Lung (tissue), 12 donors: ENCODE results near the gene DEPP1. TPM values are rescaled to one million over a fixed set of nuclear protein-coding genes. Genes with fewer than 3 reads are reported as not detected.
A peak's percentile ranks its signal among the peaks of the same experiment; 100 is the strongest.

Experiments
- ATAC-seq: fragments of 200-7000 bp; cut with Tn5 transposase; one replicate; pipeline ENCODE4 v1.9.1; 2020; ENCODE audit warnings: moderate number of reproducible peaks; ENCODE audit not compliant: insufficient read depth, low FRiP score
- DNase-seq, 3 donors: peaks; one replicate each; pipeline ENCODE4 v3.0.0-alpha.2; 2013 to 2017
- H3K27ac ChIP-seq, 2 donors: one replicate each; pipeline ENCODE4 v1.5.1; 2013; ENCODE audit warnings: mild to moderate bottlenecking in 2 of 2, moderate library complexity in 2 of 2, control low read depth in 1 of 2, inconsistent platforms in 1 of 2, low read depth in 1 of 2, low read length in 1 of 2
- H3K27me3 ChIP-seq, 3 donors: one replicate each; pipeline ENCODE4 v1.5.1; 2013; ENCODE audit warnings: low read length in 2 of 3; ENCODE audit not compliant: control insufficient read depth in 3 of 3, insufficient read depth in 3 of 3
- H3K36me3 ChIP-seq, 4 donors: one replicate each; pipeline ENCODE4 v1.5.1; 2013; ENCODE audit warnings: low read length in 4 of 4, mild to moderate bottlenecking in 1 of 4, moderate library complexity in 1 of 4; ENCODE audit not compliant: control insufficient read depth in 4 of 4, insufficient read depth in 4 of 4
- H3K4me1 ChIP-seq, 5 donors: one replicate each; pipeline ENCODE4 v1.5.1; 2013; ENCODE audit warnings: low read length in 5 of 5, mild to moderate bottlenecking in 2 of 5, moderate library complexity in 1 of 5; ENCODE audit not compliant: control insufficient read depth in 5 of 5, insufficient read depth in 5 of 5
- H3K4me3 ChIP-seq: one replicate; pipeline ENCODE4 v1.5.1; 2013; ENCODE audit warnings: mild to moderate bottlenecking, control low read depth, moderate library complexity
- H3K9ac ChIP-seq, 2 donors: one replicate each; pipeline ENCODE4 v1.5.1; 2013; ENCODE audit warnings: low read length in 2 of 2, control low read depth in 1 of 2; ENCODE audit not compliant: insufficient read depth in 1 of 2
- H3K9me3 ChIP-seq, 4 donors: one replicate each; pipeline ENCODE4 v1.5.1; 2013; ENCODE audit warnings: low read length in 3 of 4, mild to moderate bottlenecking in 1 of 4, moderate library complexity in 1 of 4; ENCODE audit not compliant: control insufficient read depth in 4 of 4, insufficient read depth in 3 of 4
- WGBS, 2 donors: extraction: QIAGEN DNeasy Blood & Tissue Kit; methylation state at CpG; one replicate each; pipeline ENCODE4 v1.1.7; 2013; 5-methylcytosine and 5-hydroxymethylcytosine counted together
- polyA plus RNA-seq, 2 donors: library from polyadenylated mRNA; stranded (reverse); fragments of 200-250 nt; gene quantifications; one replicate each; pipeline ENCODE4 v1.2.1, GENCODE V29; 2013
- total RNA-seq, 2 donors: library from RNA; depleted of rRNA in 1 of 2; stranded (reverse); fragments of >200 nt in 1 of 2; gene quantifications; one replicate each; pipeline ENCODE4 v1.2.1, GENCODE V29; 2014 to 2021
- TF ChIP-seq, protein P1 (sequence below): IDR thresholded peaks from 2 replicates; pipeline ENCODE4 v1.5.1; 2012; ENCODE audit warnings: mild to moderate bottlenecking; ENCODE audit errors: control extremely low read depth, extremely low read depth
- donor health status: control.
- donor health status: control.
- donor health status: Bipolar disorder and iron deficiency.
- donor health status: healthy.
- donor health status: DM: yes; HTN: yes; CAD: no.

The DEPP1 gene
- total and polyA plus RNA-seq, 4 donors: 37.0 to 149 (median 70.1) TPM

DNA sequence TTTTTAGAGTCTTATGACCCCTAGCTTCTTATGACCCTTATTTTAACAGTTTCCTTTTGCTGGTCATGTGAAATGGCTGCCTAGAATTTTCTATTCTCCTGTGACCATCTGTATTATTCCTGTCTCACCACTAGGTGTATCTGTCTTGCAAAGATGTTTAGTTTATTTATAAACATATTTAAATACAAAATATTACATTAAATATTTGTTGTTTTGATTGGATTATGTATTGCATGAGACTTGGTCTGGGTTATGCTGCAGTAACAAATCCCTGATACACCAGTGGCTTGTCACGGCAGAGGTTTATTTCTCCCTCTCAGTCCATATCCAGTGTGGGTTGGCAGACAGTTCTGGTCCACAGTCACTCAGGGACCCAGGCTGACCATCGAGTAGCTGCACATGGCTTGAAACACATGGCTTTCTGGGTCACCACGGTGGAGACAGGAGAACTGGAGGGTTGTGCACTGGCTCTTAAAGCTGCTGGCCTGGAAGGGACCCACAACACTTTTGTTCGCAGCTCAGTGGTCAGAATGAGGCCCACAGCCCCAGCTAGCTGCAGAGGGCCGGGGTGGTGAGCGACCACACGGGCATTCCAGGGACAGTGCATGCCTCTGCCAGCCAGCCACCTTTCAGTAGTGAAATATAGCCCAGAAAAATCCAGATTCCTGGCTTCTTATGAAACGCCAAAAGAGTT, 11.6 kb downstream of the DEPP1 start:
- H3K9me3 ChIP-seq: peaks cover 0 to 2% (median 0%) of the 10 kb centered on the region in 4 donors
- no peak overlapping the region for H3K9ac ChIP-seq
- TF ChIP-seq, protein P1, sequence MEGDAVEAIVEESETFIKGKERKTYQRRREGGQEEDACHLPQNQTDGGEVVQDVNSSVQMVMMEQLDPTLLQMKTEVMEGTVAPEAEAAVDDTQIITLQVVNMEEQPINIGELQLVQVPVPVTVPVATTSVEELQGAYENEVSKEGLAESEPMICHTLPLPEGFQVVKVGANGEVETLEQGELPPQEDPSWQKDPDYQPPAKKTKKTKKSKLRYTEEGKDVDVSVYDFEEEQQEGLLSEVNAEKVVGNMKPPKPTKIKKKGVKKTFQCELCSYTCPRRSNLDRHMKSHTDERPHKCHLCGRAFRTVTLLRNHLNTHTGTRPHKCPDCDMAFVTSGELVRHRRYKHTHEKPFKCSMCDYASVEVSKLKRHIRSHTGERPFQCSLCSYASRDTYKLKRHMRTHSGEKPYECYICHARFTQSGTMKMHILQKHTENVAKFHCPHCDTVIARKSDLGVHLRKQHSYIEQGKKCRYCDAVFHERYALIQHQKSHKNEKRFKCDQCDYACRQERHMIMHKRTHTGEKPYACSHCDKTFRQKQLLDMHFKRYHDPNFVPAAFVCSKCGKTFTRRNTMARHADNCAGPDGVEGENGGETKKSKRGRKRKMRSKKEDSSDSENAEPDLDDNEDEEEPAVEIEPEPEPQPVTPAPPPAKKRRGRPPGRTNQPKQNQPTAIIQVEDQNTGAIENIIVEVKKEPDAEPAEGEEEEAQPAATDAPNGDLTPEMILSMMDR: no peak
- H3K27ac ChIP-seq: peak overlapping the region; percentile 37 to 99
- H3K4me3 ChIP-seq: no peak overlapping the region
- no peaks in the 10 kb centered on the region for H3K27me3 ChIP-seq
- peaks cover 0 to 21% (median 0%) of the 10 kb centered on the region in 4 donors for H3K36me3 ChIP-seq
- peaks cover 14 to 34% (median 27%) of the 10 kb centered on the region in 5 donors for H3K4me1 ChIP-seq
- DNase-seq (no peak), ATAC-seq (no peak)
- WGBS, 2 donors: 87 to 91% methylated on average over 8 of the region's 8 CpGs

DNA sequence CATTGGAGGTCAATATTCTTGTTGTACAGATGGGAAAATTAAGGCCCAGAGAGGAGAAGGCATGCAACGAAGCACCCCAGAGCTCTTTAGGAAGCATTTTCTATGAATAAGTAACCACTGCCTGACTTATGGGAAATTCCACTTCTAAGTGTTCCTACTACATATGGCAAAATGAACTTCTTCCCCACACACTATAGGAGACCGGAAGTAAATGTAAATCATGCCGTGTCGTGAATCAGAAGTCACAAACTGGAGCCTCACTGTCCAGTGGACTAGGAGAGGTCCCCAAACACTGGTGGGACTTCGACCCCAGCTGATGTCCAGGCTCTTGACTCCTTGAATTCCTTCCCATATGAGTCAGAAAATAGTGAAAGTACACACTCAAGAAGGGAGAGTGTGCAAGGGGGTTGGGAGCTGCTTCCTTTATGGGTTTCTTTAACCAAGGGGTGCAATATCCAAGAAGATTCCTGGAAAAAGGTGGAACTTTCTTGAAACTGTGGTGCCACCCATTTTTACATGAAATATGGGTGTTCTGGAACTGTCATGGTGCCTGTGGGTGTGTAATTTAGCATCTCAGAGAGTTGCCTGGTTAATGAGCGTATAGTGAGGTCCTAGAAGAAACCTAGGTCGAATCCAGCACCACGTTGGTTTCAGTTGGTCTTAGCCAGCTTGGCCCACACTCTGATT, 12.3 kb downstream of the DEPP1 start:
- 59 to 60% methylated on average over 8 of the region's 8 CpGs for WGBS, 2 donors
- ATAC-seq (no peak), DNase-seq (no peak)

DNA sequence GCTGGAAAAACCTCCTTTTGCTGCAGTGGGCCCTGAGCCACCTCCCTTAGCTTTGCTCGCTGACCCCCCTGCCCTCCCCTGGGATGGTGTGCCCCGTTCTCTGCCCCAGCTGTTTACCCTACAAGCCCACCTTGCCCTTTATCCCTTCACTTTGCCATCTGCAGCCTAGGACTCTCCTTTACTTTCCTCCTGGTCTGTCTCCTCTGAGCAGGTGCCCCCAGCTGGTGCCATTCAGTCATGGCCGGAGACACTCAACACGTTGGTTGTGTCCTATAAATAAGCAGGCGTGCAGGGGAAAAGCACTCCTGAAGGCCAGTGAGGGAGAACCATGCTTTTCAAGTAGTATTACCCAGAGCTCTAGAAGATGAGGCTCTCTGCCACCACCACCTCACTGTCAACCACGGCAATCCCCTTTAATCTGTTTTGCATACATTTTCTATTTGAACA, 12.9 kb downstream of the DEPP1 start:
- Histone ChIP-seq H3K27ac (peak overlapping the region; percentile 34 to 99), H3K36me3 (peaks cover 0 to 9% (median 0%) of the 10 kb centered on the region in 4 donors), H3K4me1 (peaks cover 14 to 30% (median 27%) of the 10 kb centered on the region in 5 donors), H3K27me3 (no peaks in the 10 kb centered on the region), H3K4me3 (no peak overlapping the region), H3K9me3 (peaks cover 0 to 2% (median 0%) of the 10 kb centered on the region in 4 donors), H3K9ac (no peak overlapping the region)
- no peak for DNase-seq
- ATAC-seq: no peak
- 82 to 87% methylated on average over 6 of the region's 6 CpGs for WGBS, 2 donors
- TF ChIP-seq, protein P1: no peak

More for the DNA sequence above, 12.3 kb downstream of the DEPP1 start:
- Histone ChIP-seq H3K27ac (peak overlapping the region; percentile 44 to 99), H3K36me3 (peaks cover 0 to 14% (median 0%) of the 10 kb centered on the region in 4 donors), H3K27me3 (no peaks in the 10 kb centered on the region), H3K4me3 (no peak overlapping the region), H3K9ac (no peak overlapping the region), H3K9me3 (peaks cover 0 to 2% (median 0%) of the 10 kb centered on the region in 4 donors), H3K4me1 (peaks cover 14 to 33% (median 27%) of the 10 kb centered on the region in 5 donors)
- TF ChIP-seq, protein P1: no peak
